ENCODE measurements around the gene SRRM2. TPM values are rescaled to one million over a fixed set of nuclear protein-coding genes. Genes with fewer than 3 reads are reported as not detected.

SRRM2 gene
- total RNA-seq = 100 to 1,000 TPM; 538 to 819 (median 692) TPM
- long read RNA-seq, donor 1, transcript SRRM2-226 (4 exons, 461 nt) = major isoform, 5 of 182 reads
- long read RNA-seq, donor 1, partial matches to known transcripts = 142 of 182 reads
- long read RNA-seq, donor 1, other reads (novel, unspliced or antisense) = 24 of 182 reads
- long read RNA-seq, donor 2, partial matches to known transcripts = 4 of 7 reads
- long read RNA-seq, donor 2, other reads (novel, unspliced or antisense) = 3 of 7 reads

GRCh38 chr16:2752035-2752849, at the start of gene SRRM2:
SRRM2 (plus strand) TSS chr16:2752638; CDS start chr16:2756365, 3,727 bp downstream.
- DNase-seq (peak; percentile 97), ATAC-seq (peak; percentile 95)
- H3K36me3 ChIP-seq (ENCODE audit: low read depth) = peaks cover 3% of the 10 kb centered on the region
- no peak for TF ChIP-seq CTCF (IDR thresholded peaks at IDR 0.05)
- peak within 1 kb of the TSS; percentile 59 for H3K4me3 ChIP-seq
- H3K9me3 ChIP-seq = no peaks in the 10 kb centered on the region
- peaks cover 27% of the 10 kb centered on the region for H3K4me1 ChIP-seq (ENCODE audit: low read depth)
- intact Hi-C loops (cut with DNase I, micrococcal nuclease) = no loop called here

GRCh38 chr16:2702871-2703745, 49.3 kb upstream of the SRRM2 start:
- Histone ChIP-seq H3K4me1 (ENCODE audit: low read depth) (no peaks in the 10 kb centered on the region), H3K9me3 (no peaks in the 10 kb centered on the region), H3K36me3 (ENCODE audit: low read depth) (peaks cover 3% of the 10 kb centered on the region), H3K4me3 (no peak overlapping the region)
- no peak for TF ChIP-seq CTCF (IDR thresholded peaks at IDR 0.05)
- DNase-seq = no peak
- no peak for ATAC-seq
- intact Hi-C loops (cut with DNase I, micrococcal nuclease) = no loop called here

- no peaks in the 10 kb centered on the region for H3K9me3 ChIP-seq
- ATAC-seq (no peak), DNase-seq (no peak)
- no peak for TF ChIP-seq CTCF (IDR thresholded peaks at IDR 0.05)
- peaks cover 3% of the 10 kb centered on the region for H3K36me3 ChIP-seq (ENCODE audit: low read depth)
- intact Hi-C loops (cut with DNase I, micrococcal nuclease) = no loop called here
- no peaks in the 10 kb centered on the region for H3K4me1 ChIP-seq (ENCODE audit: low read depth)
- no peak overlapping the region for H3K4me3 ChIP-seq
Observed at GRCh38 chr16:2704166-2704982, 48.1 kb upstream of the SRRM2 start.

- Histone ChIP-seq H3K4me1 (ENCODE audit: low read depth) (no peaks in the 10 kb centered on the region), H3K9me3 (no peaks in the 10 kb centered on the region), H3K36me3 (ENCODE audit: low read depth) (no peaks in the 10 kb centered on the region), H3K4me3 (no peak overlapping the region)
- DNase-seq (no peak), ATAC-seq (no peak)
- no peak for TF ChIP-seq CTCF (IDR thresholded peaks at IDR 0.05)
- intact Hi-C loops (cut with DNase I, micrococcal nuclease) = no loop called here
Observed at GRCh38 chr16:2704983-2705275, 47.5 kb upstream of the SRRM2 start.

- no peak for ATAC-seq
- H3K36me3 ChIP-seq (ENCODE audit: low read depth) = no peaks in the 10 kb centered on the region
- intact Hi-C loops (cut with DNase I, micrococcal nuclease) = no loop called here
- no peak overlapping the region for H3K4me3 ChIP-seq
- no peak for TF ChIP-seq CTCF (IDR thresholded peaks at IDR 0.05)
- DNase-seq = no peak
- H3K9me3 ChIP-seq = no peaks in the 10 kb centered on the region
- H3K4me1 ChIP-seq (ENCODE audit: low read depth) = no peaks in the 10 kb centered on the region
Observed at GRCh38 chr16:2705351-2705750, 47.1 kb upstream of the SRRM2 start.

All from mucosa of descending colon (tissue), 3 donors.